Astrocyte (in vitro differentiated cells and primary cell): ENCODE data around the gene SEMA4B. TPM values are rescaled to one million over a fixed set of nuclear protein-coding genes. Genes with fewer than 3 reads are reported as not detected.

Source experiments
- DNase-seq: peaks from one replicate; pipeline ENCODE4 v3.0.0-alpha.2; 2010; ENCODE audit warnings: low read depth
- FAIRE-seq: peaks from 2 replicates; lab custom pipeline; 2011; peaks lifted over from hg19 to GRCh38; lab: Jason Lieb, UNC
- H2AFZ ChIP-seq: 2 replicates; pipeline ENCODE4 v1.6.0; 2012; ENCODE audit warnings: low read depth, low read length, inconsistent platforms
- H3K27ac ChIP-seq: 2 replicates; pipeline ENCODE4 v1.5.1; 2011; ENCODE audit warnings: low read depth, low read length, inconsistent platforms
- H3K27me3 ChIP-seq: 2 replicates; pipeline ENCODE4 v1.6.0; 2011; ENCODE audit warnings: low read length, inconsistent platforms; ENCODE audit not compliant: insufficient read depth
- H3K36me3 ChIP-seq: 2 replicates; pipeline ENCODE4 v1.5.1; 2011; ENCODE audit warnings: low read length, inconsistent platforms; ENCODE audit not compliant: insufficient read depth
- H3K4me1 ChIP-seq: 2 replicates; pipeline ENCODE4 v1.5.1; 2011; ENCODE audit warnings: low read length, inconsistent platforms; ENCODE audit not compliant: insufficient read depth
- H3K4me2 ChIP-seq: 2 replicates; pipeline ENCODE4 v1.6.0; 2012; ENCODE audit warnings: low read length, inconsistent platforms
- H3K4me3 ChIP-seq: 2 replicates; pipeline ENCODE4 v1.5.1; 2011; ENCODE audit warnings: low read depth, mild to moderate bottlenecking, low read length, inconsistent platforms; ENCODE audit not compliant: insufficient read depth
- H3K79me2 ChIP-seq: 2 replicates; pipeline ENCODE4 v1.6.0; 2012; ENCODE audit warnings: mild to moderate bottlenecking, low read length, inconsistent platforms; ENCODE audit not compliant: insufficient read depth
- H3K9ac ChIP-seq: 2 replicates; pipeline ENCODE4 v1.6.0; 2012; ENCODE audit warnings: mild to moderate bottlenecking, low read length, inconsistent platforms
- H3K9me3 ChIP-seq: 2 replicates; pipeline ENCODE4 v1.5.1; 2012; ENCODE audit warnings: low read depth, mild to moderate bottlenecking, low read length, inconsistent platforms; ENCODE audit not compliant: insufficient read depth
- H4K20me1 ChIP-seq: 2 replicates; pipeline ENCODE4 v1.6.0; 2012; ENCODE audit warnings: low read length, inconsistent platforms; ENCODE audit not compliant: insufficient read depth
- H3K27ac Mint-ChIP-seq: one replicate; pipeline ENCODE4 v1.8.0; 2021; ENCODE audit warnings: mild to moderate bottlenecking, mixed read lengths; ENCODE audit not compliant: unreplicated experiment
- H3K27me3 Mint-ChIP-seq: one replicate; pipeline ENCODE4 v1.8.0; 2021; ENCODE audit warnings: low read depth, mixed read lengths; ENCODE audit not compliant: unreplicated experiment
- H3K36me3 Mint-ChIP-seq: one replicate; pipeline ENCODE4 v1.8.0; 2021; ENCODE audit warnings: low read depth, mixed read lengths; ENCODE audit not compliant: unreplicated experiment
- H3K4me1 Mint-ChIP-seq: one replicate; pipeline ENCODE4 v1.8.0; 2021; ENCODE audit warnings: low read depth, mixed read lengths; ENCODE audit not compliant: unreplicated experiment
- H3K4me3 Mint-ChIP-seq: one replicate; pipeline ENCODE4 v1.8.0; 2021; ENCODE audit warnings: mild to moderate bottlenecking, moderate library complexity, mixed read lengths; ENCODE audit not compliant: unreplicated experiment
- H3K9me3 Mint-ChIP-seq: one replicate; pipeline ENCODE4 v1.8.0; 2021; ENCODE audit warnings: mild to moderate bottlenecking, mixed read lengths; ENCODE audit not compliant: unreplicated experiment
- EZH2 ChIP-seq: IDR thresholded peaks from 2 replicates; pipeline ENCODE4 v1.6.1; 2012; ENCODE audit warnings: mild to moderate bottlenecking, low read length, inconsistent platforms; ENCODE audit not compliant: insufficient read depth
- total RNA-seq: library from RNA; stranded (reverse); gene quantifications from 2 replicates; pipeline ENCODE4 v1.2.1, GENCODE V29; 2021
- TF ChIP-seq, protein P1 (sequence below): IDR thresholded peaks from 2 replicates; pipeline ENCODE4 v1.5.1; 2011; ENCODE audit warnings: low read depth, mild to moderate bottlenecking, inconsistent platforms, low read length, moderate library complexity; ENCODE audit not compliant: insufficient read depth

The SEMA4B gene
- total RNA-seq, 1 donor from 2014 or later: 9.9 TPM

DNA sequence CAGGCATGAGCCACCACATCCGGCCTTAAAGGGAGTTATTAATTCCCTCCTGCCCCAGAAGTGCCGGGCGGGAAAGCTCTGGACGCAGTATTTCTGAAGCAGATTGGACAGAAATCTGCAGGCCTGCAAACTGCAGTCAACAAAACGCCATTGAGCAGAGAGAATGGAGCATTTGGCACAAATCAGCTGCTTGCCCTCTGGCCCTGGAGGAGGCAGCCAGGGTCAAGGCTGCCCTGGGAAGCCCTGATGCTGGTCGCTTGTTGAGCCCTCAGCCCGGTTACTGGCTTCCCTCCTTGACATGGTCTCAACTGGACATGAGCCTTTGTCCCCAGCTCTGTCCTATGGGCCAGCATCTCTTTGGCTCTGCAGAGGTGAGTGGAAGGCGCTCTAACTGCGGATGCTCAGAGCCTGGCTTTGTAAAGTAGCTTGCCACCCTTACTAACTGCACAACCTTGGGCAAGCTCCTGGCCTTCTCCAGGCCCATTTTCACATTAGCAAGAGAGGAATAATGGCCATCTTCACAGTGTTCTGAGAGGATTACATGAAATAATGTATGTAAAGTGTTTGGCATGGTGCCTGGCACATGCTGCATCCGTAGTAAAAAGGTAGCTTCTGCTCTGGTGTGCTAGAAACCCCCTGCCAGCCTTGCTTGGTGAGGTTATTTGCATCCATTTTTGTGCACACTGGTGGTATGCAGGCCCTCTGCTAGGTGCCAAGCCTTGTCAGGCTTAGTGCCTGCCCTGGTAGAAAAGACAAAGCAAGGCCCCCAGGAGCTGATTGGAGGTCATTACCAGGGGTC lies 4.1 kb downstream of the SEMA4B start:
- no peak overlapping the region for H3K27ac ChIP-seq
- DNase-seq: no peak
- H3K4me2 ChIP-seq: no peak overlapping the region
- peaks cover 9% of the 10 kb centered on the region for H3K27me3 Mint-ChIP-seq
- H3K27me3 ChIP-seq: no peaks in the 10 kb centered on the region
- no peak overlapping the region for H3K9ac ChIP-seq
- H3K4me1 ChIP-seq: peaks cover 22% of the 10 kb centered on the region
- no peaks in the 10 kb centered on the region for H3K36me3 ChIP-seq
- no peak overlapping the region for H3K4me3 Mint-ChIP-seq
- FAIRE-seq: no peak
- no peaks in the 10 kb centered on the region for H3K4me1 Mint-ChIP-seq
- H3K27ac Mint-ChIP-seq: peak overlapping the region; percentile 47
- H4K20me1 ChIP-seq: peaks cover 30% of the 10 kb centered on the region
- no peak for TF ChIP-seq EZH2
- TF ChIP-seq, protein P1, sequence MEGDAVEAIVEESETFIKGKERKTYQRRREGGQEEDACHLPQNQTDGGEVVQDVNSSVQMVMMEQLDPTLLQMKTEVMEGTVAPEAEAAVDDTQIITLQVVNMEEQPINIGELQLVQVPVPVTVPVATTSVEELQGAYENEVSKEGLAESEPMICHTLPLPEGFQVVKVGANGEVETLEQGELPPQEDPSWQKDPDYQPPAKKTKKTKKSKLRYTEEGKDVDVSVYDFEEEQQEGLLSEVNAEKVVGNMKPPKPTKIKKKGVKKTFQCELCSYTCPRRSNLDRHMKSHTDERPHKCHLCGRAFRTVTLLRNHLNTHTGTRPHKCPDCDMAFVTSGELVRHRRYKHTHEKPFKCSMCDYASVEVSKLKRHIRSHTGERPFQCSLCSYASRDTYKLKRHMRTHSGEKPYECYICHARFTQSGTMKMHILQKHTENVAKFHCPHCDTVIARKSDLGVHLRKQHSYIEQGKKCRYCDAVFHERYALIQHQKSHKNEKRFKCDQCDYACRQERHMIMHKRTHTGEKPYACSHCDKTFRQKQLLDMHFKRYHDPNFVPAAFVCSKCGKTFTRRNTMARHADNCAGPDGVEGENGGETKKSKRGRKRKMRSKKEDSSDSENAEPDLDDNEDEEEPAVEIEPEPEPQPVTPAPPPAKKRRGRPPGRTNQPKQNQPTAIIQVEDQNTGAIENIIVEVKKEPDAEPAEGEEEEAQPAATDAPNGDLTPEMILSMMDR: no peak
- no peaks in the 10 kb centered on the region for H3K9me3 ChIP-seq
- peaks cover 5% of the 10 kb centered on the region for H3K9me3 Mint-ChIP-seq
- H3K36me3 Mint-ChIP-seq: peaks cover 5% of the 10 kb centered on the region
- H3K4me3 ChIP-seq: no peak overlapping the region
- H3K79me2 ChIP-seq: peaks cover 21% of the 10 kb centered on the region
- H2AFZ ChIP-seq: no peak overlapping the region

DNA sequence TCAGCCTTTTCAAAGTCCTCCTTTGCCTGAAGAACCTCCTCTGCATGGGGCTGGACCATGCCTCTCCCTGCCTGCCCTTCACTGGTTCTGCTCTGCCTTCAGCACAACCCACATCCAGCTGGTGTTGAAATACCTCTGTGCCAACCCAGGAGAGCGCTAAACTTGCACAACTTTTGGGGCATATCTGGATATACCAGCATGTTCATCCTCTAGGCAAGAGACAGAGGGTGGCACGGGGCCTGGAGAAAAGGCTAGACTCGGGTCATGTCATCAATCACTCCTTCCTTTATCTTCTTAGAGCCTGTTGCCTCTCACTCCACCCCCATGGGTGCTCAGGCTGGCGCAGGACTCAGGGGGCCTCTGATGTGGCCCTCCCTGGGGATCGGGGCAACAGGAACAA lies 4.8 kb downstream of the SEMA4B start:
- FAIRE-seq (no peak), DNase-seq (no peak)
- Mint-ChIP-seq H3K36me3 (peaks cover 5% of the 10 kb centered on the region), H3K9me3 (peaks cover 5% of the 10 kb centered on the region), H3K4me1 (no peaks in the 10 kb centered on the region), H3K4me3 (no peak overlapping the region), H3K27me3 (peaks cover 9% of the 10 kb centered on the region), H3K27ac (no peak overlapping the region)
- H3K9me3 ChIP-seq: no peaks in the 10 kb centered on the region
- H3K27ac ChIP-seq: no peak overlapping the region
- no peak overlapping the region for H2AFZ ChIP-seq
- peaks cover 21% of the 10 kb centered on the region for H3K79me2 ChIP-seq
- peaks cover 30% of the 10 kb centered on the region for H4K20me1 ChIP-seq
- no peak for TF ChIP-seq EZH2
- TF ChIP-seq, protein P1: no peak
- H3K9ac ChIP-seq: no peak overlapping the region
- no peak overlapping the region for H3K4me2 ChIP-seq
- no peaks in the 10 kb centered on the region for H3K27me3 ChIP-seq
- H3K36me3 ChIP-seq: no peaks in the 10 kb centered on the region
- no peak overlapping the region for H3K4me3 ChIP-seq
- peaks cover 17% of the 10 kb centered on the region for H3K4me1 ChIP-seq

DNA sequence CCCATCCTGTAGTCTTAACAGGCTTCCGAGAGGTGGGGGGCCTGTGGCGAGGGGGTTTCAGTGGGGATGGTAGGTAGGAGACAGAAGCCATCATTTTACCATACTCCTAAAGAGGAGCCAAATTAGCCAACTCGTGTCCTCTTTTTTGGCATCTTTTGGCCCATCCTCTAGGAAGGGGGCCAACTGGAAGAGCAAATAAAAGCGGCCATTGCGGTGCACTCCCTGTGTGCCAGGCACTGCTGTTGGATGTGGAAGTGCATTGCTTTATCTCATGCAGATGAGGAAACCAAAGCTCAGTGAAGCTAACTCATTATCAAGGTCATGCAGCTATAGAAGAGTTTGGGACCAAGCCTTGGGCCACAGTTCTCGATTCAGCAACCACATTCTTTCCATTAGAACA lies 6.1 kb downstream of the SEMA4B start:
- Mint-ChIP-seq H3K9me3 (peaks cover 5% of the 10 kb centered on the region), H3K4me3 (no peak overlapping the region), H3K4me1 (peaks cover 3% of the 10 kb centered on the region), H3K27ac (no peak overlapping the region), H3K36me3 (peaks cover 5% of the 10 kb centered on the region), H3K27me3 (peaks cover 9% of the 10 kb centered on the region)
- Histone ChIP-seq H3K4me3 (no peak overlapping the region), H3K4me2 (no peak overlapping the region), H2AFZ (no peak overlapping the region), H3K36me3 (no peaks in the 10 kb centered on the region), H3K79me2 (peaks cover 21% of the 10 kb centered on the region), H3K4me1 (peaks cover 27% of the 10 kb centered on the region), H3K9me3 (no peaks in the 10 kb centered on the region), H3K27ac (no peak overlapping the region), H3K9ac (no peak overlapping the region), H3K27me3 (no peaks in the 10 kb centered on the region), H4K20me1 (peaks cover 26% of the 10 kb centered on the region)
- DNase-seq (no peak), FAIRE-seq (no peak)
- no peak for TF ChIP-seq EZH2
- TF ChIP-seq, protein P1: no peak
